GM23248 (cell line): ENCODE results near the gene EYA4.

ENCODE experiments used
- EZH2 ChIP-seq: fragments of 200-600 bp; sonication (generic); IDR thresholded peaks from 2 replicates; pipeline ENCODE4 v1.6.1; 2018; ENCODE audit warnings: antibody characterized with exemption, mild to moderate bottlenecking; ENCODE audit not compliant: insufficient read depth, poor library complexity, severe bottlenecking
- EZH2phosphoT487 ChIP-seq: fragments of 200-600 bp; sonication (generic); IDR thresholded peaks from 2 replicates; pipeline ENCODE4 v1.6.1; 2018; ENCODE audit warnings: antibody characterized with exemption, moderate library complexity, mild to moderate bottlenecking, low read depth; ENCODE audit not compliant: insufficient read depth

DNA sequence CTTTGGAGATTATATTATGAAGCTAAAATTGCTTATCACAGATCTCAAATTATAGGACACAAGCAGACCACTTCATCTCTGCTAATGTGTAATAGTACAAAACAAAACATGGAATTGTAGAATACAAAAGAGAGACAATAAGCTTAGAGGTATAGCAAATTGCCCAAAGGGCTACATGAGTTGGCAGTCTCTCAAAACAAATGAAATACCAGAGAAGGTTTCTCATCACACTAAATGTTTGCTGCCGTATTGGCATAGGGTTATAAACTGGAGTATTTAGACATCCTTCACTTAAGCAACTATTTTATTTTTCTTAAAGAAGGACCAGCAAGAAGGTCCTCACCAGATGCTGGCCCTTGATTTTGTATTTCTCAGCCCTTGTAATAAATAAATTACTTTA is 5.9 kb upstream of the EYA4 start:
- no peak for TF ChIP-seq EZH2
- TF ChIP-seq EZH2phosphoT487: no peak
